Vagina (tissue), 2 donors: ENCODE data around the gene ENGASE. TPM values are rescaled to one million over a fixed set of nuclear protein-coding genes. Genes with fewer than 3 reads are reported as not detected.

ENCODE experiments used
- DNase-seq, 2 donors: peaks; one replicate each; pipeline ENCODE4 v3.0.0-alpha.2; 2017; ENCODE audit errors: extremely low spot score in 2 of 2
- H3K27ac ChIP-seq: fragments of 200-600 bp; sonication (generic); one replicate; pipeline ENCODE4 v1.5.1; 2019
- H3K27me3 ChIP-seq: fragments of 200-600 bp; sonication (generic); one replicate; pipeline ENCODE4 v1.5.1; 2019
- H3K36me3 ChIP-seq, 2 donors: fragments of 200-600 bp; sonication (generic); one replicate each; pipeline ENCODE4 v1.5.1; 2017 to 2019
- H3K4me1 ChIP-seq: fragments of 200-600 bp; sonication (generic); one replicate; pipeline ENCODE4 v1.5.1; 2019
- H3K4me3 ChIP-seq, 2 donors: fragments of 200-600 bp; sonication (generic); 1 replicate in 1 of 2; 2 replicates in 1 of 2; pipeline ENCODE4 v1.5.1; 2016 to 2019
- H3K9me3 ChIP-seq: fragments of 200-600 bp; sonication (generic); one replicate; pipeline ENCODE4 v1.5.1; 2019
- POLR2A ChIP-seq, 2 donors: fragments of 450-650 bp; IDR thresholded peaks; one replicate each; pipeline ENCODE4 v1.6.1; 2017; ENCODE audit warnings: antibody characterized with exemption in 2 of 2, mild to moderate bottlenecking in 2 of 2, moderate library complexity in 2 of 2
- POLR2AphosphoS5 ChIP-seq, 2 donors: sonication (generic); formaldehyde crosslinking; IDR thresholded peaks; one replicate each; pipeline ENCODE4 v1.9.0; 2017; ENCODE audit warnings: antibody characterized with exemption in 2 of 2, mild to moderate bottlenecking in 2 of 2, low read depth in 1 of 2; ENCODE audit not compliant: insufficient read depth in 1 of 2
- intact Hi-C: fragments of 100-400 bp; cut with DNase I; formaldehyde crosslinking; loops from one replicate; pipeline ENCODE4 v1.15.1; 2023
- total RNA-seq: library from RNA; depleted of rRNA; stranded (reverse); fragments of >200 nt; gene quantifications from one replicate; pipeline ENCODE4 v1.2.3, GENCODE V29; 2016
- TF ChIP-seq, protein P1 (sequence below), 3 experiments: fragments of 450-650 bp in 2 of 3; fragments of 200-600 bp in 1 of 3; sonication (generic) in 1 of 3; IDR thresholded peaks; one replicate each; pipeline ENCODE4 v1.5.1; 2017 to 2019; ENCODE audit warnings: antibody characterized with exemption in 3 of 3, mild to moderate bottlenecking in 2 of 3, moderate library complexity in 2 of 3

Gene ENGASE
- total RNA-seq, 1 donor from 2014 or later, result 13.8 TPM

DNA sequence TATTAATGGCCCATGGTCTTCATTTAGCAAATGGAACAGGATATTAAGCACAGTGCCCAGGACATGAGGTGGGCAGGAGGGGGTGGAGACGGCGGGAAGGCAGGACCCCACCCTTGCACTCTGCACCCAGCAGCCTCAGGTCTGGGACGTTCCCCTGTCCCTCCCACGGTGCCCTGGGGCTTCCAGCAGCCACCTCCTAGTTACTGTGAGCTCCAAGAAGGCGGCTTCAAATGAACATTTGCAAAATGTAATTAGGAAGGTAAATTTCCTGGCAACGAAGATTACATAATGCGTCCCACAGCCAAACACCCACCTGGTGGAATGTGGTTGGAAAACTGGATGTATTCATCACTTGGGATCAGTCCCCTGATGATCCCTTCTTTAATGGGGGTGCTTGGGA, 59.4 kb downstream of the ENGASE start:
- no peaks in the 10 kb centered on the region for H3K36me3 ChIP-seq
- no peak for DNase-seq
- TF ChIP-seq POLR2AphosphoS5 (IDR thresholded peaks at IDR 0.05; ENCODE audit: insufficient read depth in 1 of 2, low read depth in 1 of 2), result no peak
- no peak for TF ChIP-seq POLR2A (IDR thresholded peaks at IDR 0.05)
- TF ChIP-seq, protein P1, sequence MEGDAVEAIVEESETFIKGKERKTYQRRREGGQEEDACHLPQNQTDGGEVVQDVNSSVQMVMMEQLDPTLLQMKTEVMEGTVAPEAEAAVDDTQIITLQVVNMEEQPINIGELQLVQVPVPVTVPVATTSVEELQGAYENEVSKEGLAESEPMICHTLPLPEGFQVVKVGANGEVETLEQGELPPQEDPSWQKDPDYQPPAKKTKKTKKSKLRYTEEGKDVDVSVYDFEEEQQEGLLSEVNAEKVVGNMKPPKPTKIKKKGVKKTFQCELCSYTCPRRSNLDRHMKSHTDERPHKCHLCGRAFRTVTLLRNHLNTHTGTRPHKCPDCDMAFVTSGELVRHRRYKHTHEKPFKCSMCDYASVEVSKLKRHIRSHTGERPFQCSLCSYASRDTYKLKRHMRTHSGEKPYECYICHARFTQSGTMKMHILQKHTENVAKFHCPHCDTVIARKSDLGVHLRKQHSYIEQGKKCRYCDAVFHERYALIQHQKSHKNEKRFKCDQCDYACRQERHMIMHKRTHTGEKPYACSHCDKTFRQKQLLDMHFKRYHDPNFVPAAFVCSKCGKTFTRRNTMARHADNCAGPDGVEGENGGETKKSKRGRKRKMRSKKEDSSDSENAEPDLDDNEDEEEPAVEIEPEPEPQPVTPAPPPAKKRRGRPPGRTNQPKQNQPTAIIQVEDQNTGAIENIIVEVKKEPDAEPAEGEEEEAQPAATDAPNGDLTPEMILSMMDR (IDR thresholded peaks at IDR 0.05), result no peak
- H3K4me1 ChIP-seq, result no peaks in the 10 kb centered on the region
- no peaks in the 10 kb centered on the region for H3K27me3 ChIP-seq
- H3K4me3 ChIP-seq, result no peak overlapping the region
- intact Hi-C loops, result no loop called here
- no peak overlapping the region for H3K27ac ChIP-seq
- no peaks in the 10 kb centered on the region for H3K9me3 ChIP-seq

DNA sequence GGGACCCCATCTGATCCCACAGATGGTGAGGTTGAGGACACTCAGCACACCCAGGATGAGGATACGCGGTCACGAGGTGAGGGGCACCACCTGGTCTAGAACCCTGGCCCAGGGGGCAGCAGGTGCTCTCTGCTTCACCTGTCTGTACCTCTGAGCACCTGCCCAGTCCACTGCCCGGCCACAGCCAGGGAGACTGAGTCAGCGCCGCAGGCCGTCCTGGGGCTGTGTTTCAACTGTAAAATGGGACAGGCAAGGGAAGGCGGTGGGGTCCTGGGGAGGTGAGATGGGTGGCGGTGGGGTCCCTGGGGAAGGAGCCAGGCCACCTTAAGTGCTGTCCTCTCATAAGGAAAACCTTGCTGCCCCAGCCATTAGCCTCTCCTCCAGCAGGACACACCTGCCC, 60.4 kb downstream of the ENGASE start:
- no peak overlapping the region for H3K27ac ChIP-seq

DNA sequence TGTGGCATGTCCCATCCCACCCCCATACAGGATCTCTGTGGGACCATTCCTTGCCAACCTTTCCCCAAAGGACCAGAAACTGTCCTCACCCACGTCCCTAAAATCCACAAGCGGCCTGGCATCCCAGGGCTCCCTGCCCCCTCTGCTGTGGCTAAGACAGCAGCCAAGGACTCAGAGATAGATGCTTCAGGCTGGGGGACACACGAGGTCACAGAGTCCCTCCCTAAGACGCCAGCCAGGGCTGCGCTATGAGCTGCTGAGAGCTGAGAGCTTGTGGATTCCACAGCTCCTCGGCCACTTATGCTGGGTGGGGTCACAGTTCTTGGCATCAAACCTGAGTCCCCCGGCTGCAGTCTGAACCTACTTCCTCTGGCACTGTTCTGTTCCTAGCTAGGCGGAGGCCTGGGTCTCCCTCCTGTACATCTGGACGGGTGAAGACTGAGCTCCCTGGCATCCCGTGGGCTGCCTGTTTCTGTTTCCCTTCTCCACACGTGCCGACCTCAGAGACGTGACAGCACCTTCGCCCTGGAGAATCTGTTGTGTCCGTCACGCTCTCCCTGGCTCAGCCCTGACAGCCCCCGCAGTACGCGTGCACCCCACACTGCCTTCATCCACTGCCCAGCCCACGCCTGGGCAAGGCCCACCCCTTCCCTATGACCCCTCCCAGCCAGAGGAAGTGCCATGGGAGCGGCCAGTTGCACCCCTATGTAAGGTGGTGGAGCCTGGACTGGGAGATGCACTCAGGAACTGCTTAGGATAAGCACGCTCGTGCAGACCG, 61.2 kb downstream of the ENGASE start:
- no peak for TF ChIP-seq POLR2A (IDR thresholded peaks at IDR 0.05)
- TF ChIP-seq, protein P1 (IDR thresholded peaks at IDR 0.05), result no peak
- TF ChIP-seq POLR2AphosphoS5 (IDR thresholded peaks at IDR 0.05; ENCODE audit: insufficient read depth in 1 of 2, low read depth in 1 of 2), result no peak
- H3K9me3 ChIP-seq, result no peaks in the 10 kb centered on the region
- intact Hi-C loops, result no loop called here
- no peaks in the 10 kb centered on the region for H3K36me3 ChIP-seq
- H3K27ac ChIP-seq, result no peak overlapping the region
- H3K4me3 ChIP-seq, result no peak overlapping the region
- H3K27me3 ChIP-seq, result no peaks in the 10 kb centered on the region
- no peak for DNase-seq
- H3K4me1 ChIP-seq, result no peaks in the 10 kb centered on the region

More for the DNA sequence above, 60.4 kb downstream of the ENGASE start:
- Histone ChIP-seq H3K9me3 (no peaks in the 10 kb centered on the region), H3K4me1 (no peaks in the 10 kb centered on the region), H3K36me3 (no peaks in the 10 kb centered on the region), H3K27me3 (no peaks in the 10 kb centered on the region), H3K4me3 (no peak overlapping the region)
- TF ChIP-seq POLR2AphosphoS5 (IDR thresholded peaks at IDR 0.05; ENCODE audit: insufficient read depth in 1 of 2, low read depth in 1 of 2) (no peak), POLR2A (IDR thresholded peaks at IDR 0.05) (no peak)
- TF ChIP-seq, protein P1 (IDR thresholded peaks at IDR 0.05), result no peak
- intact Hi-C loops, result no loop called here
- no peak for DNase-seq

Other genes starting within 250 kb of the ENGASE start
- gene USP36, start 234.0 kb upstream of the ENGASE start, total RNA-seq, result 71.2 TPM
- gene CEP295NL, start 171.6 kb upstream of the ENGASE start, total RNA-seq, result 7.9 TPM
- gene TIMP2, start 149.4 kb upstream of the ENGASE start, total RNA-seq, result 181 TPM
- gene LGALS3BP, start 94.9 kb upstream of the ENGASE start, total RNA-seq, result 488 TPM
- gene CANT1, start 65.1 kb upstream of the ENGASE start, total RNA-seq, result 23.1 TPM
- 30.7 TPM for gene C1QTNF1, start 50.7 kb upstream of the ENGASE start, total RNA-seq